Measurements from ENCODE around the gene EFNA4. TPM values are rescaled to one million over a fixed set of nuclear protein-coding genes. Genes with fewer than 3 reads are reported as not detected.

The EFNA4 gene
- total and polyA plus RNA-seq, 9 of the 15 experiments (the other 6 are each of a cell fraction or from before 2014, with no cell fraction given), result 0.68 to 7.4 (median 6.1) TPM

DNA sequence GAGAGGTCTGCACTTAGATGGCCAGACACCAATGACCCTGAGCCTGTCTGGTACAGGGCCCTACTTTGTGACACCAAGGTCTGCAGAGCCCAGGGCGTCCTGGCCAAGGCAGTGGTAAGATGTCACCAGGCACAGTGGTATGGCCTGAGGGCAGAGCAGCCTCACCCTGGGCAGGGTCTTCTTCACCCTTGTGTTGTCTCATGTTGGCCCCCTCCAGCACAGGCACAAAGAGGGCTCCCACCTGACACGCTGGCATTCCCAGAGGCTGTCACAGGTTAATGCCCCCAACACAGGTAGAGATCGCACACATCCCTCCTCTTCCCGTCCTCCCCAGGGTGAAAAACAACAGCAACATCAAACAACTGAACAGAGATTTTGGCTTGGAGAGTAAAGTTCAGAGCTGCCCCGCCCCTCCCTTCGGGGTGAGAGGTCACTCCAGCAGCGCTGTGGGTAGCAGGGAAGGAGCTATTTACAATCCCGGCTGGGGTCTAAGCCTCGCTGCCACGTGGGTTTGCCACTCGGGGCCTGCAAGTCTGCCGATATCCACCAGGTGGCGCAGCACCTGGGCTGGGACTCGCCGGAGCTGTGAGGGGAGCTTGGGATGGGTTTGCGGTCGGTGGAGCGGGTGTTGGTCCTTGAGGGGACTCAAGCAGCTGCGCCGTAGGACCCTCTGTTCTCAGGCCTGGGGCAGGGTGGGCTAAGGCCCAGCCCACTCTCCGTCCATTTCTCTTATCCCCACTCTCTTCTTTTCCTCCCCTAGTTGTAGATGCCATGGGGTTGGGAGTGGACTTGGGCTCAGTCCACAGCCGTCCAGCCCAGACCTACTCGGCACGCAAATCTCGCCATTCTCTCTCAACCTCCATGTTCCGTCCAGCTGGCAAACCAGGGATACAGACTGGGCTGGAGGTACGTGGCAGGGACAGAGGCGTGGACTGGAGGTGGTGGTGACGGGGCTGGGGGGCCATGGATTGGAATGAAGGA is 27.8 kb downstream of the EFNA4 start (continued):
- no peak for TF ChIP-seq MCM2 (IDR thresholded peaks at IDR 0.05; ENCODE audit: low read depth)
- TF ChIP-seq XRCC4 (IDR thresholded peaks at IDR 0.05; ENCODE audit: extremely low read depth, insufficient read depth, insufficient read length), result no peak
- TF ChIP-seq SAFB (IDR thresholded peaks at IDR 0.05; ENCODE audit: borderline replicate concordance, low read depth, low read length), result 0 out of 2 replicates have a peak, but pooled peaks have one; percentile 17
- peak; percentile 70; the same call in 1 of the 2 replicates for TF ChIP-seq CTBP1 (IDR thresholded peaks at IDR 0.05; ENCODE audit: borderline replicate concordance)
- TF ChIP-seq TEAD1 (CRISPR knock-in tag; IDR thresholded peaks at IDR 0.05), result peak in 1 of 2 experiments; percentile 61; a peak in 1 of 4 replicates
- TF ChIP-seq SOX6 (IDR thresholded peaks at IDR 0.05), result peak; percentile 26; the same call in 1 of the 2 replicates
- TF ChIP-seq MXI1 (IDR thresholded peaks at IDR 0.05; ENCODE audit: low read depth, low read length), result peak; percentile 61; the same call in 1 of the 2 replicates
- peak in 1 of 2 experiments; percentile 77; a peak in 2 of 4 replicates for TF ChIP-seq FOXA3 (CRISPR knock-in tag; conservative IDR thresholded peaks at IDR 0.05 in 1 of 2, IDR thresholded peaks at IDR 0.05 in 1 of 2)
- TF ChIP-seq STAG1 (CRISPR knock-in tag; IDR thresholded peaks at IDR 0.05; ENCODE audit: borderline replicate concordance), result peak; percentile 64; the same call in 1 of the 2 replicates
- TF ChIP-seq HNRNPLL (IDR thresholded peaks at IDR 0.05; ENCODE audit: low read depth, low read length, poor library complexity, severe bottlenecking), result peak; percentile 15
- TF ChIP-seq, protein P1, sequence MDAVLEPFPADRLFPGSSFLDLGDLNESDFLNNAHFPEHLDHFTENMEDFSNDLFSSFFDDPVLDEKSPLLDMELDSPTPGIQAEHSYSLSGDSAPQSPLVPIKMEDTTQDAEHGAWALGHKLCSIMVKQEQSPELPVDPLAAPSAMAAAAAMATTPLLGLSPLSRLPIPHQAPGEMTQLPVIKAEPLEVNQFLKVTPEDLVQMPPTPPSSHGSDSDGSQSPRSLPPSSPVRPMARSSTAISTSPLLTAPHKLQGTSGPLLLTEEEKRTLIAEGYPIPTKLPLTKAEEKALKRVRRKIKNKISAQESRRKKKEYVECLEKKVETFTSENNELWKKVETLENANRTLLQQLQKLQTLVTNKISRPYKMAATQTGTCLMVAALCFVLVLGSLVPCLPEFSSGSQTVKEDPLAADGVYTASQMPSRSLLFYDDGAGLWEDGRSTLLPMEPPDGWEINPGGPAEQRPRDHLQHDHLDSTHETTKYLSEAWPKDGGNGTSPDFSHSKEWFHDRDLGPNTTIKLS (IDR thresholded peaks at IDR 0.05; ENCODE audit: borderline replicate concordance, low read depth), result peak; percentile 68; the same call in 1 of the 2 replicates
- TF ChIP-seq SRF (CRISPR knock-in tag; IDR thresholded peaks at IDR 0.05), result no peak
- TF ChIP-seq, protein P2, sequence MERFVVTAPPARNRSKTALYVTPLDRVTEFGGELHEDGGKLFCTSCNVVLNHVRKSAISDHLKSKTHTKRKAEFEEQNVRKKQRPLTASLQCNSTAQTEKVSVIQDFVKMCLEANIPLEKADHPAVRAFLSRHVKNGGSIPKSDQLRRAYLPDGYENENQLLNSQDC (CRISPR knock-in tag; IDR thresholded peaks at IDR 0.05), result no peak
- 0 out of 4 replicates have a peak, but pooled peaks of 1 of the 2 experiments have one; percentile 26 for TF ChIP-seq HDAC1 (IDR thresholded peaks at IDR 0.05)
- no peak for TF ChIP-seq NFE2 (IDR thresholded peaks at IDR 0.05; ENCODE audit: low read depth)
- TF ChIP-seq, protein P3, sequence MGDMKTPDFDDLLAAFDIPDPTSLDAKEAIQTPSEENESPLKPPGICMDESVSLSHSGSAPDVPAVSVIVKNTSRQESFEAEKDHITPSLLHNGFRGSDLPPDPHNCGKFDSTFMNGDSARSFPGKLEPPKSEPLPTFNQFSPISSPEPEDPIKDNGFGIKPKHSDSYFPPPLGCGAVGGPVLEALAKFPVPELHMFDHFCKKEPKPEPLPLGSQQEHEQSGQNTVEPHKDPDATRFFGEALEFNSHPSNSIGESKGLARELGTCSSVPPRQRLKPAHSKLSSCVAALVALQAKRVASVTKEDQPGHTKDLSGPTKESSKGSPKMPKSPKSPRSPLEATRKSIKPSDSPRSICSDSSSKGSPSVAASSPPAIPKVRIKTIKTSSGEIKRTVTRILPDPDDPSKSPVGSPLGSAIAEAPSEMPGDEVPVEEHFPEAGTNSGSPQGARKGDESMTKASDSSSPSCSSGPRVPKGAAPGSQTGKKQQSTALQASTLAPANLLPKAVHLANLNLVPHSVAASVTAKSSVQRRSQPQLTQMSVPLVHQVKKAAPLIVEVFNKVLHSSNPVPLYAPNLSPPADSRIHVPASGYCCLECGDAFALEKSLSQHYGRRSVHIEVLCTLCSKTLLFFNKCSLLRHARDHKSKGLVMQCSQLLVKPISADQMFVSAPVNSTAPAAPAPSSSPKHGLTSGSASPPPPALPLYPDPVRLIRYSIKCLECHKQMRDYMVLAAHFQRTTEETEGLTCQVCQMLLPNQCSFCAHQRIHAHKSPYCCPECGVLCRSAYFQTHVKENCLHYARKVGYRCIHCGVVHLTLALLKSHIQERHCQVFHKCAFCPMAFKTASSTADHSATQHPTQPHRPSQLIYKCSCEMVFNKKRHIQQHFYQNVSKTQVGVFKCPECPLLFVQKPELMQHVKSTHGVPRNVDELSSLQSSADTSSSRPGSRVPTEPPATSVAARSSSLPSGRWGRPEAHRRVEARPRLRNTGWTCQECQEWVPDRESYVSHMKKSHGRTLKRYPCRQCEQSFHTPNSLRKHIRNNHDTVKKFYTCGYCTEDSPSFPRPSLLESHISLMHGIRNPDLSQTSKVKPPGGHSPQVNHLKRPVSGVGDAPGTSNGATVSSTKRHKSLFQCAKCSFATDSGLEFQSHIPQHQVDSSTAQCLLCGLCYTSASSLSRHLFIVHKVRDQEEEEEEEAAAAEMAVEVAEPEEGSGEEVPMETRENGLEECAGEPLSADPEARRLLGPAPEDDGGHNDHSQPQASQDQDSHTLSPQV (IDR thresholded peaks at IDR 0.05), result no peak
- TF ChIP-seq ARHGAP35 (IDR thresholded peaks at IDR 0.05; ENCODE audit: partially characterized antibody), result no peak
- no peak for TF ChIP-seq ZBTB9 (CRISPR knock-in tag; IDR thresholded peaks at IDR 0.05)
- TF ChIP-seq XRCC5 (IDR thresholded peaks at IDR 0.05; ENCODE audit: low read depth, low read length), result peak; percentile 91

Data from K562 (cell line).